MM.1S (cell line): ENCODE measurements around the gene MID2.
"Not testable (repeated sequence)": the region's sequence is repeated elsewhere in the genome, so short reads cannot be mapped to it uniquely, and the experiment has no call there.

Experiments
- DNase-seq: peaks from one replicate; pipeline ENCODE4 v3.0.0-alpha.2; 2015
- H2AFZ ChIP-seq: fragments of 300-600 bp; sonication (generic); 2 replicates; pipeline ENCODE4 v1.6.0; 2016; ENCODE audit warnings: antibody characterized with exemption, low read length
- H3F3A ChIP-seq: fragments of 300-600 bp; sonication (generic); 2 replicates; pipeline ENCODE4 v1.6.1; 2016; ENCODE audit warnings: mild to moderate bottlenecking, antibody characterized with exemption, low read length, moderate library complexity, mixed read lengths; ENCODE audit not compliant: insufficient read depth
- H3K27ac ChIP-seq: fragments of 300-600 bp; sonication (generic); 2 replicates; pipeline ENCODE4 v1.5.1; 2016; ENCODE audit warnings: mild to moderate bottlenecking, low read length
- H3K27me3 ChIP-seq: fragments of 300-600 bp; sonication (generic); replicated peaks from 2 replicates; pipeline ENCODE4 v1.6.0; 2016; ENCODE audit warnings: low read length; ENCODE audit not compliant: insufficient read depth
- H3K36me3 ChIP-seq: fragments of 300-600 bp; sonication (generic); replicated peaks from 2 replicates; pipeline ENCODE4 v1.6.1; 2016; ENCODE audit warnings: mild to moderate bottlenecking, low read length, mixed read lengths; ENCODE audit not compliant: insufficient read depth
- H3K4me1 ChIP-seq: fragments of 300-600 bp; sonication (generic); 2 replicates; pipeline ENCODE4 v1.6.1; 2016; ENCODE audit warnings: low read length, mixed read lengths
- H3K4me2 ChIP-seq: fragments of 300-600 bp; sonication (generic); 2 replicates; pipeline ENCODE4 v1.6.0; 2016; ENCODE audit warnings: low read depth, low read length
- H3K4me3 ChIP-seq: fragments of 300-600 bp; sonication (generic); 2 replicates; pipeline ENCODE4 v1.5.1; 2016; ENCODE audit warnings: low read length, mixed read lengths
- H3K79me2 ChIP-seq: fragments of 300-600 bp; sonication (generic); 2 replicates; pipeline ENCODE4 v1.6.1; 2016; ENCODE audit warnings: mixed run types, low read length, mixed read lengths
- H3K9ac ChIP-seq: fragments of 300-600 bp; sonication (generic); 2 replicates; pipeline ENCODE4 v1.6.1; 2016; ENCODE audit warnings: low read length, mixed read lengths
- H3K9me2 ChIP-seq: fragments of 300-600 bp; sonication (generic); replicated peaks from 2 replicates; pipeline ENCODE4 v1.6.1; 2016; ENCODE audit warnings: mild to moderate bottlenecking, low read length, mixed read lengths; ENCODE audit not compliant: insufficient read depth
- H3K9me3 ChIP-seq: fragments of 300-600 bp; sonication (generic); replicated peaks from 2 replicates; pipeline ENCODE4 v1.6.1; 2016; ENCODE audit warnings: mild to moderate bottlenecking, low read length, mixed read lengths; ENCODE audit not compliant: insufficient read depth
- H4K20me1 ChIP-seq: fragments of 300-600 bp; sonication (generic); 2 replicates; pipeline ENCODE4 v1.6.1; 2016; ENCODE audit warnings: mild to moderate bottlenecking, low read length, moderate library complexity, mixed read lengths; ENCODE audit not compliant: insufficient read depth
- EZH2 ChIP-seq: fragments of 300-600 bp; sonication (generic); optimal IDR thresholded peaks from 2 replicates; pipeline ENCODE3; 2017; ENCODE audit warnings: low read depth, mild to moderate bottlenecking, antibody characterized with exemption, low read length, mixed read lengths
- EZH2phosphoT487 ChIP-seq: fragments of 300-600 bp; sonication (generic); IDR thresholded peaks from 2 replicates; pipeline ENCODE4 v1.6.1; 2018; ENCODE audit warnings: antibody characterized with exemption, low read length
- TF ChIP-seq, protein P1 (sequence below): fragments of 300-600 bp; sonication (generic); IDR thresholded peaks from 2 replicates; pipeline ENCODE4 v1.5.1; 2016; ENCODE audit warnings: antibody characterized with exemption, low read length, mixed read lengths

Gene MID2

DNA sequence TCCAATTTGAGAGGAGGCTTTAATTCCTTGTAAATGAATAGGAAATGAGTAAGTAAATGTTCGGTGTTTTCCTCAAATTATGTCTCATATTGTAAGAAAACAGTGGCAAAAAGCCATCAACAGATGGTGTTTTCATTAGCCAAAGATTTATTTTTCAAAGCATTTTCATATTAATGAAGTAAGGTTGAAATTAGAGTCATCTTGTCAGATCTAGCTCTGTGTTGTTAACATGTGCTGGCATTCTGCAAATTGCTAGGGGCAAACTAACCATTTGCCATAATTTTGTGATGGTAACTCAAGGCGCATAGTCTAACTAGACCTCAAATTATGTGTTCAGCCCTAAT is 24.7 kb downstream of the MID2 start:
- H3K27me3 ChIP-seq, result no peaks in the 10 kb centered on the region

DNA sequence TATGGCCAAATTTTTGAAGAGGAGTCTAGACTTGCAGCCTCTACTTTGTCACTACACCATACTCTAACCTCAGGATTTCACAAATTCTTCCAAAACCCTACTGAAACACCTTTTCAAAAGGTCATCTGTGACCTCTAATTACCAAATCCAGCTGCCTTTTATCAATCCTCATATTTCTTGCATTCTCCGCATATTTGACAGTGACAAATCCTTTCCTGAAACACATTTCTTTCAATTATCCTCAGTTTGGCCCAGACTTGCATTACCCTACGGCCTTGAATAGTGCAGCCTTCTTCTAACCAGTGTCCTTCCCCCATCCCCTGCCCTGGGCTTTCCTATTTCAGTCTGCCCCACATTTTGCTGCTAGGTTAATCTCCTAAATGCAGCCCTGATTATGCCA is 25.5 kb downstream of the MID2 start:
- no peaks in the 10 kb centered on the region for H4K20me1 ChIP-seq
- H3K4me2 ChIP-seq, result no peak overlapping the region
- H3K27ac ChIP-seq, result no peak overlapping the region
- H2AFZ ChIP-seq, result no peak overlapping the region
- no peaks in the 10 kb centered on the region for H3K36me3 ChIP-seq
- H3K9ac ChIP-seq, result no peak overlapping the region
- no peak for TF ChIP-seq EZH2phosphoT487
- no peak for TF ChIP-seq EZH2
- TF ChIP-seq, protein P1, sequence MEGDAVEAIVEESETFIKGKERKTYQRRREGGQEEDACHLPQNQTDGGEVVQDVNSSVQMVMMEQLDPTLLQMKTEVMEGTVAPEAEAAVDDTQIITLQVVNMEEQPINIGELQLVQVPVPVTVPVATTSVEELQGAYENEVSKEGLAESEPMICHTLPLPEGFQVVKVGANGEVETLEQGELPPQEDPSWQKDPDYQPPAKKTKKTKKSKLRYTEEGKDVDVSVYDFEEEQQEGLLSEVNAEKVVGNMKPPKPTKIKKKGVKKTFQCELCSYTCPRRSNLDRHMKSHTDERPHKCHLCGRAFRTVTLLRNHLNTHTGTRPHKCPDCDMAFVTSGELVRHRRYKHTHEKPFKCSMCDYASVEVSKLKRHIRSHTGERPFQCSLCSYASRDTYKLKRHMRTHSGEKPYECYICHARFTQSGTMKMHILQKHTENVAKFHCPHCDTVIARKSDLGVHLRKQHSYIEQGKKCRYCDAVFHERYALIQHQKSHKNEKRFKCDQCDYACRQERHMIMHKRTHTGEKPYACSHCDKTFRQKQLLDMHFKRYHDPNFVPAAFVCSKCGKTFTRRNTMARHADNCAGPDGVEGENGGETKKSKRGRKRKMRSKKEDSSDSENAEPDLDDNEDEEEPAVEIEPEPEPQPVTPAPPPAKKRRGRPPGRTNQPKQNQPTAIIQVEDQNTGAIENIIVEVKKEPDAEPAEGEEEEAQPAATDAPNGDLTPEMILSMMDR, result no peak
- no peak for DNase-seq
- H3K79me2 ChIP-seq, result no peaks in the 10 kb centered on the region
- H3K4me1 ChIP-seq, result no peaks in the 10 kb centered on the region
- no peaks in the 10 kb centered on the region for H3F3A ChIP-seq
- H3K27me3 ChIP-seq, result no peaks in the 10 kb centered on the region
- no peaks in the 10 kb centered on the region for H3K9me3 ChIP-seq
- H3K9me2 ChIP-seq, result no peaks in the 10 kb centered on the region
- no peak overlapping the region for H3K4me3 ChIP-seq

More for the DNA sequence above, 24.7 kb downstream of the MID2 start:
- H3K4me1 ChIP-seq, result no peaks in the 10 kb centered on the region
- H3F3A ChIP-seq, result no peaks in the 10 kb centered on the region
- H3K9me2 ChIP-seq, result no peaks in the 10 kb centered on the region
- TF ChIP-seq EZH2phosphoT487, result no peak
- TF ChIP-seq, protein P1, result no peak
- TF ChIP-seq EZH2, result no peak
- H3K36me3 ChIP-seq, result no peaks in the 10 kb centered on the region
- no peaks in the 10 kb centered on the region for H4K20me1 ChIP-seq
- no peaks in the 10 kb centered on the region for H3K79me2 ChIP-seq
- H3K27ac ChIP-seq, result no peak overlapping the region
- no peak overlapping the region for H3K4me3 ChIP-seq
- no peaks in the 10 kb centered on the region for H3K9me3 ChIP-seq
- H3K4me2 ChIP-seq, result no peak overlapping the region
- H2AFZ ChIP-seq, result no peak overlapping the region
- H3K9ac ChIP-seq, result no peak overlapping the region
- DNase-seq, result no peak

DNA sequence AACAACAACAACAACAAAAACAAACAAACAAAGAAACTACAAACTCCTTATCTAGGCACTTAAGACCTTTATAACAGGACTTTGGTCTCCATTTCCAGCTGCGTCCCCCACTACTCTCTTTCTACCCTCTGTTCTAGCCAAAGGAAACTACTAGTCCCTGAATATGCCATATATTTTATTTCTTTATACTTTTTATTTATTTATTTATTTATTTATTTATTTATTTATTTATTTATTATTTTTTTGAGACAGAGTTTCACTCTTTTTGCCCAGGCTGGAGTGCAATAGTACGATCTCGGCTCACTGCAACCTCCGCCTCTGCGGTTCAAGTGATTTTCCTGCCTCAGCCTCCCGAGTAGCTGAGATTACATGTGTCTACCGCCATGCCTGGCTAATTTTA is 26.0 kb downstream of the MID2 start:
- H3K9ac ChIP-seq, H4K20me1 ChIP-seq, H3K9me2 ChIP-seq, H3K9me3 ChIP-seq, H3F3A ChIP-seq, H3K4me1 ChIP-seq, H3K27ac ChIP-seq, H2AFZ ChIP-seq, H3K36me3 ChIP-seq, DNase-seq, H3K4me2 ChIP-seq, H3K4me3 ChIP-seq, H3K27me3 ChIP-seq, H3K79me2 ChIP-seq: not testable (repeated sequence)

DNA sequence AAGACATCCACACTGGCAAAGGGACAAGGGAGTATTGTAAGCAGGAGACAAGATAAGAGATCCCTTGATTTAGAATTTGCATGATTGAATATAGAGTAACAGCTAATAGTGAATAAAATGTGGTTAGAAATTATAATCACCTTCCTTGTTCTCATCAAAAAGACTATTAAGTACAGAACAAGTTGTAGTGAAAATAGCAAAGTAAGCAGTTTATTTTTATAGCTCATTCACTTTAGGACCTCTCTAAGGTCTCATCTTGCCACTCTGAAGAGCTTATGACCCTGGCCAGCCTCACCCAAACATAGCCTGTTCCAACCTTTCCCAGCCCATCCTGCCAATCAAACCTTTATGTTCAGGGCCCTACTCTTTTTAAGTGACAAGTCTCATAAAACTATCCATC is 30.6 kb downstream of the MID2 start:
- H3F3A ChIP-seq, result no peaks in the 10 kb centered on the region
- TF ChIP-seq EZH2phosphoT487 (no peak), EZH2 (no peak)
- TF ChIP-seq, protein P1, result no peak

DNA sequence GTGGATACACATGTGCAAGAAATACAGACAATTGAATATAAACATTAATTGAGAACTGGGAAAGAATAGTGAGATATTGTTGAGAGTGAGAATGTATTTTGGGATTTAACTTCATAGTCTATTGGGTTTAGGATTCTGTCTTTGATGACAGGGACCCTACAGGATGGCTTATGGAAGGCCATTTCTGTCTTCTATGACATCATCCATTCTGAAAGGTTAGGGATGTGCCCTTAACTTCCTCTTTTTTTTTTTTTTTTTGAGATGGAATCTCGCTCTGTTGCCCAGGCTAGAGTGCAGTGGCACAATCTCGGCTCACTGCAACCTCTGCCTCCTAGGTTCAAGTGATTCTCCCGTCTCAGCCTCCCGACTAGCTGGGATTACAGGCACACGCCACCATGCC is 31.4 kb downstream of the MID2 start:
- not testable (repeated sequence) for H3K36me3 ChIP-seq, H3K27ac ChIP-seq, H3K79me2 ChIP-seq, H3F3A ChIP-seq, H3K4me2 ChIP-seq, DNase-seq, H3K4me1 ChIP-seq, H3K27me3 ChIP-seq, H3K9me2 ChIP-seq, H3K9ac ChIP-seq, H3K9me3 ChIP-seq, H2AFZ ChIP-seq, H3K4me3 ChIP-seq, H4K20me1 ChIP-seq

More for the DNA sequence above, 30.6 kb downstream of the MID2 start:
- H3K79me2 ChIP-seq, result no peaks in the 10 kb centered on the region
- no peaks in the 10 kb centered on the region for H3K9me3 ChIP-seq
- no peak overlapping the region for H3K4me3 ChIP-seq
- H3K27me3 ChIP-seq, result no peaks in the 10 kb centered on the region
- no peak overlapping the region for H3K9ac ChIP-seq
- no peak overlapping the region for H3K4me2 ChIP-seq
- no peak overlapping the region for H2AFZ ChIP-seq
- no peak for DNase-seq
- H3K36me3 ChIP-seq, result no peaks in the 10 kb centered on the region
- H3K27ac ChIP-seq, result no peak overlapping the region
- H3K9me2 ChIP-seq, result no peaks in the 10 kb centered on the region
- no peaks in the 10 kb centered on the region for H4K20me1 ChIP-seq
- H3K4me1 ChIP-seq, result no peaks in the 10 kb centered on the region
